Adrenal gland (tissue), 12 donors: ENCODE results near the gene F5. TPM values are rescaled to one million over a fixed set of nuclear protein-coding genes. Genes with fewer than 3 reads are reported as not detected.

ENCODE experiments used
- DNase-seq, 7 donors: peaks; one replicate each; pipeline ENCODE4 v3.0.0-alpha.2; 2019 to 2020
- H3K27ac ChIP-seq, 5 donors: fragments of 200-600 bp; sonication (generic) in 4 of 5; 1 replicate in 3 of 5; 2 replicates in 2 of 5; pipeline versions ENCODE4 v1.5.1 to v1.8.0; 2016 to 2020; ENCODE audit warnings: mild to moderate bottlenecking in 1 of 5
- H3K27me3 ChIP-seq: fragments of 200-600 bp; 2 replicates; pipeline ENCODE4 v1.8.0; 2021
- H3K36me3 ChIP-seq, 2 donors: fragments of 200-600 bp; replicated peaks in 1 of 2; 1 replicate in 1 of 2; 2 replicates in 1 of 2; pipeline versions ENCODE4 v1.5.1 to v1.8.0; 2018 to 2022
- H3K4me1 ChIP-seq, 2 donors: fragments of 200-600 bp; replicated peaks in 1 of 2; 1 replicate in 1 of 2; 2 replicates in 1 of 2; pipeline versions ENCODE4 v1.5.1 to v1.8.0; 2018 to 2021
- H3K4me3 ChIP-seq, 4 donors: fragments of 200-600 bp; sonication (generic) in 3 of 4; one replicate each; pipeline ENCODE4 v1.5.1; 2016 to 2018
- H3K9me3 ChIP-seq, 3 donors: fragments of 200-600 bp; sonication (generic) in 1 of 3; replicated peaks in 1 of 3; 1 replicate in 2 of 3; 2 replicates in 1 of 3; pipeline versions ENCODE4 v1.5.1 to v1.8.0; 2016 to 2021
- CTCF ChIP-seq, 6 experiments: fragments of 450-650 bp in 4 of 6; fragments of 200-600 bp in 2 of 6; sonication (generic) in 1 of 6; IDR thresholded peaks; 1 replicate in 5 of 6; 2 replicates in 1 of 6; pipeline versions ENCODE4 v1.5.1 to v1.8.0; 2016 to 2021; ENCODE audit warnings: antibody characterized with exemption in 6 of 6, mild to moderate bottlenecking in 2 of 6, moderate library complexity in 1 of 6
- POLR2A ChIP-seq, 2 donors: fragments of 450-650 bp; IDR thresholded peaks; one replicate each; pipeline ENCODE4 v1.6.1; 2017; ENCODE audit warnings: antibody characterized with exemption in 2 of 2, mild to moderate bottlenecking in 2 of 2, moderate library complexity in 1 of 2
- WGBS, 4 donors: extraction: QIAGEN DNeasy Blood & Tissue Kit in 2 of 4; methylation state at CpG; one replicate each; pipeline versions ENCODE4 v1.1.5 to v1.1.7; 2013 to 2017; 5-methylcytosine and 5-hydroxymethylcytosine counted together
- intact Hi-C, 2 donors: fragments of 100-400 bp; cut with DNase I; formaldehyde crosslinking; loops; one replicate each; pipeline versions ENCODE4 v1.14.1 to v1.15.0; 2022 to 2023
- polyA plus RNA-seq, 3 donors: library from polyadenylated mRNA; stranded (reverse); fragments of 200-250 nt in 2 of 3; fragments of 350-450 nt in 1 of 3; fragmentation: Illumina TruSeq in 1 of 3; extraction: RNeasy Lipid Tissue Mini Kit (QIAGEN cat#74804) in 1 of 3; gene quantifications; one replicate each; pipeline ENCODE4 v1.2.3, GENCODE V29; 2013 to 2014
- total RNA-seq, 9 donors: library from RNA; depleted of rRNA in 4 of 9; stranded (reverse); fragments of >200 nt in 4 of 9; fragments of 120-200 nt in 1 of 9; fragmentation: NEBNext Ultra II Directional in 1 of 9; extraction: Animal tissue kit (Norgen Biotek cat#: 25700) in 1 of 9; gene quantifications; one replicate each; pipeline versions ENCODE4 v1.1.0 to v1.2.4, GENCODE V29; 2013 to 2023
- donor health status: healthy with polysubstance abuse.
- donor health status: Bipolar disorder and iron deficiency.
- donor health status: DM: yes; HTN: yes; CAD: no.
- donor health status: DM: no; HTN: no; CAD: no.
- donor health status: DM: no; HTN: no; CAD: no.
- donor health status: DM: yes; HTN: yes; CAD: no.

Gene F5
- total and polyA plus RNA-seq, 12 donors: under 0.01 to 0.88 (median 0.14) TPM; not detected in 4

- WGBS, 4 donors: 57 to 83% (median 67%) methylated on average over 1 of the region's 1 CpG
- Histone ChIP-seq H3K36me3 (no peaks in the 10 kb centered on the region), H3K4me1 (no peaks in the 10 kb centered on the region), H3K27ac (no peak overlapping the region), H3K4me3 (no peak overlapping the region), H3K9me3 (no peaks in the 10 kb centered on the region), H3K27me3 (no peaks in the 10 kb centered on the region)
- no peak for DNase-seq
- TF ChIP-seq POLR2A (IDR thresholded peaks at IDR 0.05) (no peak), CTCF (IDR thresholded peaks at IDR 0.05) (no peak)
- intact Hi-C loops: no loop called here
Observed at GRCh38 chr1:169572187-169572586, 14.1 kb downstream of the F5 start.

- intact Hi-C loops: no loop called here
- 84 to 87% (median 86%) methylated on average over 3 of the region's 3 CpGs for WGBS, 4 donors
- H3K4me1 ChIP-seq: no peaks in the 10 kb centered on the region
- no peak for TF ChIP-seq CTCF (IDR thresholded peaks at IDR 0.05)
- no peak for TF ChIP-seq POLR2A (IDR thresholded peaks at IDR 0.05)
- H3K27me3 ChIP-seq: no peaks in the 10 kb centered on the region
- no peak overlapping the region for H3K4me3 ChIP-seq
- no peaks in the 10 kb centered on the region for H3K36me3 ChIP-seq
- no peaks in the 10 kb centered on the region for H3K9me3 ChIP-seq
- no peak overlapping the region for H3K27ac ChIP-seq
- DNase-seq: no peak
Observed at GRCh38 chr1:169571450-169571849, 14.8 kb downstream of the F5 start.

GRCh38 chr1:169570172-169570574, 16.1 kb downstream of the F5 start:
- no peak for DNase-seq
- TF ChIP-seq CTCF (IDR thresholded peaks at IDR 0.05) (no peak), POLR2A (IDR thresholded peaks at IDR 0.05) (no peak)
- no peaks in the 10 kb centered on the region for H3K27me3 ChIP-seq
- H3K36me3 ChIP-seq: no peaks in the 10 kb centered on the region
- 32 to 64% (median 50%) methylated on average over 1 of the region's 1 CpG for WGBS, 4 donors
- no peaks in the 10 kb centered on the region for H3K4me1 ChIP-seq
- no peaks in the 10 kb centered on the region for H3K9me3 ChIP-seq
- H3K4me3 ChIP-seq: no peak overlapping the region
- intact Hi-C loops: no loop called here
- H3K27ac ChIP-seq: no peak overlapping the region

GRCh38 chr1:169568497-169568896, 17.8 kb downstream of the F5 start:
- Histone ChIP-seq H3K4me3 (no peak overlapping the region), H3K27ac (no peak overlapping the region)
- WGBS, 4 donors: 41 to 55% (median 48%) methylated on average over 1 of the region's 1 CpG

More at GRCh38 chr1:169568497-169568896, 17.8 kb downstream of the F5 start:
- Histone ChIP-seq H3K27me3 (peaks cover 3% of the 10 kb centered on the region), H3K9me3 (peaks cover 0 to 3% (median 0%) of the 10 kb centered on the region in 3 donors), H3K4me1 (no peaks in the 10 kb centered on the region), H3K36me3 (no peaks in the 10 kb centered on the region)
- no peak for DNase-seq
- TF ChIP-seq POLR2A (IDR thresholded peaks at IDR 0.05) (no peak), CTCF (IDR thresholded peaks at IDR 0.05) (no peak)
- intact Hi-C loops: no loop called here
